Activated CD4-positive, alpha-beta T cell treated with anti-CD3 and anti-CD28 coated beads for 36 hours (primary cell): ENCODE measurements around the gene SDCCAG8. TPM values are rescaled to one million over a fixed set of nuclear protein-coding genes. Genes with fewer than 3 reads are reported as not detected.

Source experiments
- ATAC-seq: fragments of 200-7000 bp; cut with Tn5 transposase; one replicate; pipeline ENCODE4 v1.10.0; 2021; ENCODE audit warnings: mild to moderate bottlenecking, moderate library complexity
- CTCF ChIA-PET: fragments of 350-600 bp; sonication (Branson Sonifier 250); formaldehyde crosslinking; loops from one replicate; lab custom pipeline; 2021; ENCODE audit warnings: antibody characterized with exemption; lab: Charles Lee
- POLR2A ChIA-PET: fragments of 350-600 bp; sonication (Branson Sonifier 250); formaldehyde crosslinking; loops from one replicate; lab custom pipeline; 2021; ENCODE audit warnings: antibody characterized with exemption, inconsistent platforms; lab: Charles Lee
- DNase-seq: peaks from one replicate; pipeline ENCODE4 v3.0.0-alpha.2; 2020
- H3K27ac Mint-ChIP-seq: one replicate; pipeline ENCODE4 v1.8.0; 2021; ENCODE audit warnings: mixed read lengths
- H3K27me3 Mint-ChIP-seq: one replicate; pipeline ENCODE4 v1.8.0; 2021; ENCODE audit warnings: mixed read lengths
- H3K36me3 Mint-ChIP-seq: one replicate; pipeline ENCODE4 v1.8.0; 2021; ENCODE audit warnings: low read depth, mixed read lengths
- H3K4me1 Mint-ChIP-seq: one replicate; pipeline ENCODE4 v1.8.0; 2021; ENCODE audit warnings: mixed read lengths
- H3K4me3 Mint-ChIP-seq: one replicate; pipeline ENCODE4 v1.8.0; 2021; ENCODE audit warnings: mild to moderate bottlenecking, moderate library complexity, mixed read lengths
- H3K9me3 Mint-ChIP-seq: one replicate; pipeline ENCODE4 v1.8.0; 2021; ENCODE audit warnings: low read depth, mixed read lengths
- intact Hi-C, 2 experiments: fragments of 100-400 bp; cut with DNase I in 1 of 2; cut with micrococcal nuclease in 1 of 2; formaldehyde crosslinking; loops; one replicate each; pipeline versions ENCODE4 v1.14.2 to v1.15.1; 2022 to 2024; cut with DNase I, micrococcal nuclease
- total RNA-seq, 2 experiments: library from RNA; stranded (reverse); gene quantifications; one replicate each; pipeline ENCODE4 v1.2.3, GENCODE V29; 2021

SDCCAG8 gene
- total RNA-seq, 2 experiments from 2014 or later, result 26.4 to 26.5 TPM

DNA sequence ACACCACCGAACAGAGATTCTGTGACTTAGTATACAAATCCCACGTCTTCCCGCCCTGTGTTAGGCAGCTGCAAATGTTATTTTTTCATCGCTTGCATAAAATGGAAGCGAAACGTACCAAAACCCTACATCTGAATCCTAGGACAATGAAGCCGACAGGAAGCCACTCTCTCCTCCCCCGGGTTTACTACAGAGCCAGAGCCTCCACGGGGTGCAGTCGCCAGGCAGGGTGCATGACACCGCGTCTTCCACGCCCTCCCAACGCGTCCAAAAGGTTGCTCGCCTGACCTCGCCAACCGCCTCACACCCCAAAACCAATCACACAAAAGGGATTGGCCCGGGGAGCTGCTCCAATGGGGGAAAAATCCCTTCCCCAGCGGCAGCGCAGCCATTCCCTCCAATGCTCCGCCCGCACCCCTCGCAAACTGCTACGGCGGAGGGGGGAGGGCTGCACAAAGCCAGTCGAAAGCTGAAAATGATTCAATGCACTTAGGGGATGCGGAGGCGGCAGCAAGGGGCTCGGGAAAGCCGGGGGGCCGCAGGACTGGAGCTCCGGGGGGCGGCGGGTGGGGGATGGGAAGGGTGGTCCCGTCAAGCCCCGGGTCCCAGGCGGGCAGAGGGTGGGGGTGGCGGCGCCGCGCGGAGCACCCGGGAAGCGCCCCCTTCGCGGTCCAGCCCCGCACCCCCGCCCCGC lies 1.5 kb upstream of the SDCCAG8 start:
- Mint-ChIP-seq H3K27me3 (no peaks in the 10 kb centered on the region), H3K27ac (peak overlapping the region; percentile 99), H3K36me3 (peaks cover 4% of the 10 kb centered on the region), H3K4me3 (peak overlapping the region; percentile 100), H3K9me3 (no peaks in the 10 kb centered on the region), H3K4me1 (peaks cover 29% of the 10 kb centered on the region)
- peak; percentile 83 for DNase-seq
- ChIA-PET POLR2A (interaction anchor here (1.0 kb wide), 1 partner anchor 794 kb away, joined by 3 read pairs; no protein-coding TSS in a partner anchor), CTCF (interaction anchor here (0.6 to 1.4 kb wide), 4 partner anchors 8 to 958 kb away, joined by 3 read pairs; no protein-coding TSS in a partner anchor)
- ATAC-seq, result peak; percentile 24
- intact Hi-C loops, result loop anchor here (2.0 to 10.0 kb wide), 11 partner anchors 32 to 1740 kb away; partner anchors contain the start of genes FH (in 2 of the 2), AKT3 (in 1 of the 2), COX20 (in 1 of the 2) and DESI2 (in 1 of the 2)

DNA sequence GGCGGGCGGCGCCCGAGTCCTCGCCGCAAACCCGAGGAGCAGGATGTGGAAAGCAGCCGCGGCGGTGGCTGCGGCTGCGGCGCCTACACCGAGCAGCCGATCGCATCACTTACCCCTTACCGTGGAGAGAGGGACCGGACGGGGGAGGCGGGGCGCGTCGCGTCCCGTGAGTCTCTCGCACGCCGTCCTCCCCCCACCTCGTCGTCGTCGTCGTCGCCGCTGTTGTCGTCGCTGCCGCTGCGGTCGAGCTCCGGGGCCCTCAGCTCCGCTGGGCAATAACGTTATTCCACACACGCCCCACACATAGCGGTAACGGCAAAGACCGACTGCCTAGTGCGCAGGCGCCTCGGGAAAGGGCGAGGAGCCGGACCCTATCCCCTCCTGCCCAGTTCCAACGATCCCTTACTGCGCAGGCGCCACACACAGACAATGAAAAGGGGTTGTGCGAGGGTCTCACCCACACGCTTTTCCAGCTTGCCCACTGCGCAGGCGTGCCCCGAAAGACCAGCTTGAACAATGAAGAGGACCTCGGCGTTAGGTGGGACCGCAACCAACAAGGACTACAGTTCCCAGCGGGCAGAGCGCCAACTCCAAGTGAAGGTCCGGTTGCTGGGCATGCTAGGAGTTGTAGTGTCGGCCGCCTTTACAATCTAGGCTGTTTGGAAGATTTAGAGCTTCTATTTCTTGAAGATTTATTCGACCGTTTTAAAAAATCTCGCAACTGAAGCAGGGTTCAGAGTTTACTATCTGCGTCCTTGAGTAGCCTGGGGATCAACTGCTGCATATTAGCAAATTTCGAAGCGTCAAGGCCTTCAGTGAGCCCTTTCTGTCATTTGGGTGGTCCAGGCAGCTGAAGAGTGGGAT lies 682 bp upstream of the SDCCAG8 start, which contains the start of gene CEP170:
Gene CEP170 (minus strand): TSS at position 355 of the 864 bp plus-strand sequence. CDS start 30,001 bp downstream, outside the sequence.
- CTCF ChIA-PET, result interaction anchor here (0.6 to 1.4 kb wide), 4 partner anchors 8 to 957 kb away, joined by 3 to 5 read pairs (median 3); no protein-coding TSS in a partner anchor
- H3K36me3 Mint-ChIP-seq, result peaks cover 4% of the 10 kb centered on the region
- H3K4me1 Mint-ChIP-seq, result peaks cover 32% of the 10 kb centered on the region
- H3K4me3 Mint-ChIP-seq, result peak within 1 kb of the TSS; percentile 100
- H3K27me3 Mint-ChIP-seq, result no peaks in the 10 kb centered on the region
- POLR2A ChIA-PET, result interaction anchor here (0.6 to 1.0 kb wide), 4 partner anchors 11 to 1608 kb away, joined by 3 to 7 read pairs (median 3); no protein-coding TSS in a partner anchor
- intact Hi-C loops, result loop anchor here (1.0 to 10.0 kb wide), 17 partner anchors 32 to 1740 kb away; partner anchors contain the start of genes ADSS2 (in 2 of the 2), AKT3 (in 2 of the 2), FH (in 2 of the 2) and COX20 (in 1 of the 2)
- ATAC-seq, result peak; percentile 70
- peak; percentile 95 for DNase-seq
- H3K27ac Mint-ChIP-seq, result peak within 1 kb of the TSS; percentile 99
- H3K9me3 Mint-ChIP-seq, result no peaks in the 10 kb centered on the region

DNA sequence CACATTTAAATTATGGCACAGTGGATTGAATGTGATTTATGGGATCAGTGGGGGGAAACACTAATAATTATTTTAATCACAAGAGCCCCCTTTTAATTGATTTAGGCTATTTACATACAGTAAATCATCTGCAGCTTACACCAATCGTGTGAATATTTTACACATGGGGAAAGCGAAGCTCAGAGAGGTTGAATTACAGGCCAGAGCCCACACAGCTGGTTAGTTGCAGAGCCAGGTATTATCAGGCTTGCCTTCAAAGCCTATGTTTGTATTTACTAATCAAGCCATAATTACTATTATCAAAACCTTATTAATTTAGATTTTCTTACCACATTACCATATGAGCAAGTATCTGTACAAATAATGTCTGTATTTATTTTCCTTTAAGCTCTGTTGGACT lies 749 bp downstream of the SDCCAG8 start:
- H3K27ac Mint-ChIP-seq, result peak overlapping the region; percentile 97
- intact Hi-C loops, result loop anchor here (1.0 to 10.0 kb wide), 9 partner anchors 31 to 1742 kb away; partner anchors contain the start of genes FH (in 2 of the 2), ADSS2 (in 1 of the 2), CHML (in 1 of the 2) and EXO1 (in 1 of the 2)
- no peaks in the 10 kb centered on the region for H3K27me3 Mint-ChIP-seq
- H3K9me3 Mint-ChIP-seq, result no peaks in the 10 kb centered on the region
- no peak for ATAC-seq
- no peak for DNase-seq
- H3K4me3 Mint-ChIP-seq, result peak overlapping the region; percentile 100
- ChIA-PET POLR2A (interaction anchor here (0.6 kb wide), 1 partner anchor 89 kb away, joined by 4 read pairs; no protein-coding TSS in a partner anchor), CTCF (interaction anchor here (1.0 to 1.3 kb wide), 2 partner anchors 16 to 155 kb away, joined by 3 read pairs; no protein-coding TSS in a partner anchor)
- H3K36me3 Mint-ChIP-seq, result peaks cover 8% of the 10 kb centered on the region
- peaks cover 26% of the 10 kb centered on the region for H3K4me1 Mint-ChIP-seq

DNA sequence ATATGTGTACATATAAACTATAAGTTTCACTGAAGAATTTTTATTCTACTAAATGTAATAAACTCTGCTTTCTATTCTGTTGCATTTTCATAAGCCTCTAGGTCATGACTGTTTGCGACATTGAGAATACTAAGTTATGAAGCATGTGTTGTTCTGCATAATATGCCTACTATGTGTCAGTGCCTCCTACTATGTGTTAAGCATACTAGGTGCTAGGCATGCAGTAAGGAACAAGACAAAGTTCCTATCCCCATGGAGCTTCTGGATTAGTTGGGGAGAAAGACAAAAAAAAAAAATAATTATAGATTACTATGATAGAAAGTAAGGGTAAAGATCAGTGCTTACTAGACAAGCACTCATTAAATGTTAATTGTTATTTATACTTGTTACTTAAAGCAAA lies 1.3 kb downstream of the SDCCAG8 start:
- H3K4me1 Mint-ChIP-seq, result peaks cover 21% of the 10 kb centered on the region
- POLR2A ChIA-PET, result interaction anchor here (0.6 kb wide), 1 partner anchor 88 kb away, joined by 4 read pairs; no protein-coding TSS in a partner anchor
- H3K36me3 Mint-ChIP-seq, result peaks cover 8% of the 10 kb centered on the region
- ATAC-seq (no peak), DNase-seq (no peak)
- H3K4me3 Mint-ChIP-seq, result peak overlapping the region; percentile 100
- H3K27ac Mint-ChIP-seq, result no peak overlapping the region
- CTCF ChIA-PET, result interaction anchor here (1.0 to 1.3 kb wide), 2 partner anchors 16 to 156 kb away, joined by 3 read pairs; no protein-coding TSS in a partner anchor
- no peaks in the 10 kb centered on the region for H3K27me3 Mint-ChIP-seq
- no peaks in the 10 kb centered on the region for H3K9me3 Mint-ChIP-seq
- intact Hi-C loops, result loop anchor here (5.0 to 10.0 kb wide), 6 partner anchors 1195 to 1742 kb away; partner anchors contain the start of genes FH (in 2 of the 2), ADSS2 (in 1 of the 2), EXO1 (in 1 of the 2) and HNRNPU (in 1 of the 2)

DNA sequence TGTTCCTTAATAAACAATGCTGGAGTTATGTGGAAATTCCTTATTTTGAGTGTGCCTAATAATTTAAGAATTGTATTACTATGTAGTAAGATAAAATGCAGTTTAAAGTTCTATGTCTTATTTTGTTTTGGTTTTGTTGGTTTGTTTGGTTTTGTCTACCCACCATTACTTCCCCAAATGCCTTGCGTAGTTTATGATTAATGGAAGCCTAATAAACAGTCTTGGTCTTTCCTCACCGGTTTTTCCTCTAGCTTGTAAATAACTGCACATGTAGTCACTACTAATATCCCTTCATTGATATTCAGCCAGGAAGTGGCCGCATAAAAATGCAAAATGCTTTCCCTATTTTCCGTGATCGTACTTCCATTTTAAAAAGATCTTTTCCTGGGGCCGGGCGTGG lies 2.9 kb downstream of the SDCCAG8 start:
- no peak for DNase-seq
- Mint-ChIP-seq H3K9me3 (no peaks in the 10 kb centered on the region), H3K27me3 (no peaks in the 10 kb centered on the region), H3K27ac (no peak overlapping the region), H3K36me3 (peaks cover 8% of the 10 kb centered on the region), H3K4me3 (no peak overlapping the region), H3K4me1 (peaks cover 18% of the 10 kb centered on the region)
- POLR2A ChIA-PET, result no interaction called here
- ATAC-seq, result no peak
- intact Hi-C loops, result loop anchor here (5.0 to 10.0 kb wide), 6 partner anchors 1194 to 1744 kb away; partner anchors contain the start of genes FH (in 2 of the 2), ADSS2 (in 1 of the 2), EXO1 (in 1 of the 2) and HNRNPU (in 1 of the 2)
- CTCF ChIA-PET, result interaction anchor here (0.6 kb wide), 1 partner anchor 180 kb away, joined by 3 read pairs; no protein-coding TSS in a partner anchor

DNA sequence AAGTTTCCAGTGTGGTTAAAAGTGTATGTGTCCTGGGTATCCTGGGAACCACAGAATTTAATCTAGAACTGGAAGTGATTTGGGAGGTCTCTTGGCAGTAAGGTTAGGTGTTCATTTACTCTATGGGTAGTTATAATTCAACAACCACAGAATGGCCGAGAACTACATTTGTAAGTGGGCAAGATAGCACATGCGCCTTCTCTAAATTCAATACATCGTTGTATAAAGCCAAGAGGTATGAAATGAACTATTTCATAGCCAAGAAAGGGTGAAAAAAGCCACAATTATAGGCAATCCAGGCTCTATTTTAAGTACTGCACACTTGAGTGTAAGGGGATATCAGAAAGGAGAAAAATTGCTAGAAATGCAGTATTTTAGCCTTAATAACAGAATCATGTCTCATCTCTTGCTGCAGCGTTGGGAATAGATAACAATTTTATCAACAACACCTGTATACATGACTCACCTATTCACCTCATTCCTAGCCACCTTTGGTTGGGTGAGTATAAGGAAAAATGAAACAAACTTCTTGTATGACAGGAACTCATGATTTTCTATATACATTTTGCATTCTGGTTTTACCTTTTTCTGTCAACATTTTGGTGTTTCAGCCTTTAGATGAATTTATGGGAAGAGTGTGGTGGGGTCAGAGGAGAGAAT lies 4.5 kb downstream of the SDCCAG8 start:
- ChIA-PET POLR2A (no interaction called here), CTCF (no interaction called here)
- Mint-ChIP-seq H3K27ac (no peak overlapping the region), H3K27me3 (no peaks in the 10 kb centered on the region), H3K9me3 (no peaks in the 10 kb centered on the region), H3K4me3 (no peak overlapping the region), H3K4me1 (peaks cover 32% of the 10 kb centered on the region), H3K36me3 (peaks cover 6% of the 10 kb centered on the region)
- DNase-seq, result no peak
- ATAC-seq, result no peak
- intact Hi-C loops, result no loop called here

DNA sequence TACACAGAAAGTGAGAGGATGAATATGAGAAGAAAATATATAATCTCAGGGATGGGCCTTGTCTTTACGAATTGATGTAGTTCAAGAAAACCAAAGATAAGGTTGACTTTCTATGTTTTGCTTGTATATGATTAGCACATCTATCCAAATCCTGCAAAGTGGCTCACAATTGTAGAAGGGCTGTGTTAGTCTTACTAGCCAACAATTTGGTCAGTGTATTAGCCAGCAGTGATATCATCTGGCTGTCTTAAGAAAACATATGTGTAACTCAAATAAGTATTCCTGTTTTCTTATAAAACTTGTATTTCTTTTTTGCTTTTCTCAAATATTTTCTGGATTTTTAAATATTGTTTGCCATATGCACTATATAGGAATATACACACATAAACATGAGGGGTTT lies 5.5 kb downstream of the SDCCAG8 start:
- ChIA-PET CTCF (no interaction called here), POLR2A (no interaction called here)
- ATAC-seq (no peak), DNase-seq (no peak)
- H3K9me3 Mint-ChIP-seq, result no peaks in the 10 kb centered on the region
- intact Hi-C loops, result no loop called here
- no peak overlapping the region for H3K27ac Mint-ChIP-seq
- H3K4me3 Mint-ChIP-seq, result no peak overlapping the region
- H3K36me3 Mint-ChIP-seq, result peaks cover 6% of the 10 kb centered on the region
- peaks cover 32% of the 10 kb centered on the region for H3K4me1 Mint-ChIP-seq
- H3K27me3 Mint-ChIP-seq, result no peaks in the 10 kb centered on the region

DNA sequence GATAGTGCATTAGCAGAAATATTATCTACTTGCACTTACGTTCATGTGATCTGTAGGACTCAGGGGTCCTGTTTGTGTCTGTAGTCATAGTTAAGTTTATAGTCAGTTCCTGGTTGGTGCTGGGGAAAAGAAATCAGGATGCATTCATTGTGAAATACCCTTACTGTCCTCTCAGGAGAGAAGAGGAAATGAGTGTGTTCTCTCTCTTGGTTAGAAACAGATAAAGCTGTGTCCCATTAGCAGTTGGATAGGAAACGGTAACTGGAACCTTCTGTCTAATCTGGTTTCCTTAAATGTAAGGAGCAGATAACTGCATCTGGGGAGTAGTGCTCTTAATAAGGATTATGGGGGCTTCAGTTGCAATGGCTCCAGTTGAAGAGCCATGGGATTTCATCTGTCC lies 8.9 kb downstream of the SDCCAG8 start:
- ChIA-PET CTCF (interaction anchor here (0.6 to 1.0 kb wide), 2 partner anchors 10 to 449 kb away, joined by 3 read pairs; no protein-coding TSS in a partner anchor), POLR2A (no interaction called here)
- no peaks in the 10 kb centered on the region for H3K27me3 Mint-ChIP-seq
- intact Hi-C loops, result no loop called here
- ATAC-seq (peak; percentile 61), DNase-seq (no peak)
- peaks cover 39% of the 10 kb centered on the region for H3K4me1 Mint-ChIP-seq
- H3K36me3 Mint-ChIP-seq, result peaks cover 7% of the 10 kb centered on the region
- H3K9me3 Mint-ChIP-seq, result no peaks in the 10 kb centered on the region
- no peak overlapping the region for H3K4me3 Mint-ChIP-seq
- no peak overlapping the region for H3K27ac Mint-ChIP-seq

DNA sequence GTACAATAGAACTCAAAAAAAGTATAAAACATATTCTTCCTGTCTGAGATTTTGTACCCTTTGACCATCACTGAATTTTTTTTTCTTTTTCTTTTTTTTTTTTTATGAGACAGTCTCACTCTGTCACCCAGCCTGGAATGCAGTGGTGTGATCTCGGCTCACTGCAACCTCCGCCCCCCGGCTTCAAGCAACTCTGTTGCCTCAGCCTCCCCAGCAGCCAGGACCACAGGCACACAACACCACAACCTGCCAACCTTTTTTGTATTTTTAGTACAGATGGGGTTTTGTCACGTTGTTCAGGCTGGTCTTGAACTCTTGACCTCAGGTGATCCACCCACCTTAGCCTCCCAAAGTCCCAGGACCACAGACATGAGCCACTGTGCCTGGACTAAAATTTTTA lies 10.4 kb downstream of the SDCCAG8 start:
- no peak for ATAC-seq
- DNase-seq, result no peak
- no peak overlapping the region for H3K27ac Mint-ChIP-seq
- no peak overlapping the region for H3K4me3 Mint-ChIP-seq
- no peaks in the 10 kb centered on the region for H3K27me3 Mint-ChIP-seq
- POLR2A ChIA-PET, result interaction anchor here (0.6 kb wide), 1 partner anchor 11 kb away, joined by 7 read pairs; the partner anchor contains the start of gene CEP170
- peaks cover 32% of the 10 kb centered on the region for H3K4me1 Mint-ChIP-seq
- CTCF ChIA-PET, result interaction anchor here (0.7 kb wide), 1 partner anchor 11 kb away, joined by 3 read pairs; no protein-coding TSS in a partner anchor
- intact Hi-C loops, result no loop called here
- H3K36me3 Mint-ChIP-seq, result peaks cover 13% of the 10 kb centered on the region
- no peaks in the 10 kb centered on the region for H3K9me3 Mint-ChIP-seq

DNA sequence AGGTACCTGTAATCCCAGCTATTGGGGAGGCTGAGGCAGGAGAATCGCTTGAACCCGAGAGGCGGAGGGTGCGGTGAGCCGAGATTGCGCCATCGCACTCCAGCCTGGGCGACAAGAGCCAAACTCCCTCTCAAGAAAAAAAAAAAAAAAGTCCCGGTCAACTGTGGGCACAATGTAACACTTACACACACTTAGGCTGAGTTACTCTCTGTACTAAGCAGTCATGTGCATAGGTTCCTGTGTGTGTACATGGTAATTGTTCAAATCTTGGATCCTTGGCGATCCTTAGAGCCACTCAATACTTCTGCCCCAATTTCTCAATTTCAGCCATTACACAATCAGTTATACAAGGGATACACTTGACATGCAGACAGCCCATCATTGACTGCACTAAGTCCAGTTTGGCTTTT lies 11.6 kb downstream of the SDCCAG8 start:
- Mint-ChIP-seq H3K4me3 (no peak overlapping the region), H3K27me3 (no peaks in the 10 kb centered on the region), H3K9me3 (no peaks in the 10 kb centered on the region), H3K36me3 (peaks cover 12% of the 10 kb centered on the region), H3K4me1 (peaks cover 30% of the 10 kb centered on the region), H3K27ac (no peak overlapping the region)
- DNase-seq, result no peak
- no peak for ATAC-seq
- CTCF ChIA-PET, result no interaction called here
- POLR2A ChIA-PET, result no interaction called here
- intact Hi-C loops, result no loop called here
